ENCODE data around the gene ADAP1. TPM values are rescaled to one million over a fixed set of nuclear protein-coding genes. Genes with fewer than 3 reads are reported as not detected.

ADAP1 gene
- total RNA-seq, 1 donor from 2014 or later, result 0.30 TPM

GRCh38 chr7:891291-891690 is 63.2 kb downstream of the ADAP1 start:
- H3K36me3 ChIP-seq, result no peaks in the 10 kb centered on the region
- H3K4me3 Mint-ChIP-seq, result no peak overlapping the region
- no peak overlapping the region for H2AFZ ChIP-seq (replicated peaks)
- H3K4me3 ChIP-seq, result no peak overlapping the region
- no peaks in the 10 kb centered on the region for H3K9me3 Mint-ChIP-seq
- H3K9ac ChIP-seq, result no peak overlapping the region
- H3K27ac Mint-ChIP-seq, result no peak overlapping the region
- TF ChIP-seq EZH2phosphoT487 (IDR thresholded peaks at IDR 0.05) (no peak), EZH2 (IDR thresholded peaks at IDR 0.05) (no peak), CTCF (IDR thresholded peaks at IDR 0.05) (no peak)
- H4K20me1 ChIP-seq (ENCODE audit: low read depth), result peaks cover 39% of the 10 kb centered on the region
- no peak for DNase-seq (ENCODE audit: low spot score)
- no peak overlapping the region for H3K4me2 ChIP-seq
- H3K4me1 ChIP-seq, result no peaks in the 10 kb centered on the region
- peaks cover 10% of the 10 kb centered on the region for H3K27me3 Mint-ChIP-seq (ENCODE audit: insufficient read depth, low read depth)
- H3F3A ChIP-seq (ENCODE audit: low read depth), result no peaks in the 10 kb centered on the region
- no peaks in the 10 kb centered on the region for H3K4me1 Mint-ChIP-seq
- peaks cover 25% of the 10 kb centered on the region for H3K79me2 ChIP-seq (ENCODE audit: low read depth)
- no peaks in the 10 kb centered on the region for H3K27me3 ChIP-seq
- H3K36me3 Mint-ChIP-seq, result peaks cover 24% of the 10 kb centered on the region
- no peaks in the 10 kb centered on the region for H3K9me3 ChIP-seq (ENCODE audit: low read depth)
- no peak overlapping the region for H3K27ac ChIP-seq

GRCh38 chr7:890868-891267 is 63.6 kb downstream of the ADAP1 start:
- peaks cover 7% of the 10 kb centered on the region for H3K27me3 Mint-ChIP-seq (ENCODE audit: insufficient read depth, low read depth)
- H3K36me3 ChIP-seq, result no peaks in the 10 kb centered on the region
- H3K27ac Mint-ChIP-seq, result no peak overlapping the region

GRCh38 chr7:889391-889790 is 65.1 kb downstream of the ADAP1 start:
- no peak overlapping the region for H3K9ac ChIP-seq
- no peak overlapping the region for H3K4me2 ChIP-seq
- no peak overlapping the region for H3K4me3 ChIP-seq
- H3F3A ChIP-seq (ENCODE audit: low read depth), result no peaks in the 10 kb centered on the region
- no peaks in the 10 kb centered on the region for H3K4me1 ChIP-seq
- no peak overlapping the region for H3K27ac ChIP-seq
- peaks cover 52% of the 10 kb centered on the region for H4K20me1 ChIP-seq (ENCODE audit: low read depth)
- no peaks in the 10 kb centered on the region for H3K9me3 ChIP-seq (ENCODE audit: low read depth)
- H3K36me3 Mint-ChIP-seq, result peaks cover 19% of the 10 kb centered on the region
- no peaks in the 10 kb centered on the region for H3K36me3 ChIP-seq
- H3K27ac Mint-ChIP-seq, result no peak overlapping the region
- H3K4me3 Mint-ChIP-seq, result no peak overlapping the region
- no peak overlapping the region for H2AFZ ChIP-seq (replicated peaks)
- no peaks in the 10 kb centered on the region for H3K9me3 Mint-ChIP-seq
- H3K79me2 ChIP-seq (ENCODE audit: low read depth), result peaks cover 44% of the 10 kb centered on the region
- DNase-seq (ENCODE audit: low spot score), result no peak
- no peaks in the 10 kb centered on the region for H3K4me1 Mint-ChIP-seq
- H3K27me3 Mint-ChIP-seq (ENCODE audit: insufficient read depth, low read depth), result peaks cover 7% of the 10 kb centered on the region
- H3K27me3 ChIP-seq, result no peaks in the 10 kb centered on the region
- TF ChIP-seq EZH2 (IDR thresholded peaks at IDR 0.05), result no peak
- no peak for TF ChIP-seq EZH2phosphoT487 (IDR thresholded peaks at IDR 0.05)
- no peak for TF ChIP-seq CTCF (IDR thresholded peaks at IDR 0.05)

More at GRCh38 chr7:890868-891267, 63.6 kb downstream of the ADAP1 start:
- H3K36me3 Mint-ChIP-seq, result peaks cover 19% of the 10 kb centered on the region
- H4K20me1 ChIP-seq (ENCODE audit: low read depth), result peaks cover 39% of the 10 kb centered on the region
- no peak overlapping the region for H2AFZ ChIP-seq (replicated peaks)
- no peak overlapping the region for H3K27ac ChIP-seq
- H3K4me1 ChIP-seq, result no peaks in the 10 kb centered on the region
- no peak for DNase-seq (ENCODE audit: low spot score)
- no peak overlapping the region for H3K4me3 ChIP-seq
- H3K9me3 ChIP-seq (ENCODE audit: low read depth), result no peaks in the 10 kb centered on the region
- no peak overlapping the region for H3K4me3 Mint-ChIP-seq
- peaks cover 30% of the 10 kb centered on the region for H3K79me2 ChIP-seq (ENCODE audit: low read depth)
- H3K4me1 Mint-ChIP-seq, result no peaks in the 10 kb centered on the region
- H3K9ac ChIP-seq, result no peak overlapping the region
- H3K4me2 ChIP-seq, result no peak overlapping the region
- no peaks in the 10 kb centered on the region for H3K9me3 Mint-ChIP-seq
- TF ChIP-seq EZH2 (IDR thresholded peaks at IDR 0.05) (no peak), CTCF (IDR thresholded peaks at IDR 0.05) (no peak), EZH2phosphoT487 (IDR thresholded peaks at IDR 0.05) (no peak)
- no peaks in the 10 kb centered on the region for H3F3A ChIP-seq (ENCODE audit: low read depth)
- H3K27me3 ChIP-seq, result no peaks in the 10 kb centered on the region
